IPS-15b (cell line): Measurements from ENCODE around the gene ARHGEF16.

Experiments used
- H3K27me3 ChIP-seq: one replicate; pipeline ENCODE4 v1.6.1; 2013; ENCODE audit warnings: low read length; ENCODE audit not compliant: control insufficient read depth, insufficient read depth
- H3K36me3 ChIP-seq: one replicate; pipeline ENCODE4 v1.6.1; 2013; ENCODE audit warnings: low read length; ENCODE audit not compliant: control insufficient read depth, insufficient read depth
- H3K4me1 ChIP-seq: one replicate; pipeline ENCODE4 v1.6.1; 2013; ENCODE audit warnings: mild to moderate bottlenecking, low read length; ENCODE audit not compliant: control insufficient read depth, insufficient read depth
- H3K4me3 ChIP-seq: one replicate; pipeline ENCODE4 v1.5.1; 2013; ENCODE audit warnings: low read depth, low read length
- H3K9ac ChIP-seq: one replicate; pipeline ENCODE4 v1.6.1; 2013; ENCODE audit warnings: low read depth, mild to moderate bottlenecking, low read length
- H3K9me3 ChIP-seq: one replicate; pipeline ENCODE4 v1.6.1; 2013; ENCODE audit warnings: mild to moderate bottlenecking, low read length; ENCODE audit not compliant: control insufficient read depth, insufficient read depth

Gene ARHGEF16

GRCh38 chr1:3506943-3507342 lies 52.5 kb downstream of the ARHGEF16 start:
- Histone ChIP-seq H3K36me3 (no peaks in the 10 kb centered on the region), H3K9me3 (no peaks in the 10 kb centered on the region), H3K9ac (no peak overlapping the region), H3K4me1 (no peaks in the 10 kb centered on the region), H3K4me3 (no peak overlapping the region), H3K27me3 (no peaks in the 10 kb centered on the region)

GRCh38 chr1:3507636-3508275 lies 53.3 kb downstream of the ARHGEF16 start:
- Histone ChIP-seq H3K9me3 (no peaks in the 10 kb centered on the region), H3K9ac (no peak overlapping the region), H3K36me3 (no peaks in the 10 kb centered on the region), H3K4me1 (no peaks in the 10 kb centered on the region), H3K4me3 (no peak overlapping the region), H3K27me3 (no peaks in the 10 kb centered on the region)

DNA sequence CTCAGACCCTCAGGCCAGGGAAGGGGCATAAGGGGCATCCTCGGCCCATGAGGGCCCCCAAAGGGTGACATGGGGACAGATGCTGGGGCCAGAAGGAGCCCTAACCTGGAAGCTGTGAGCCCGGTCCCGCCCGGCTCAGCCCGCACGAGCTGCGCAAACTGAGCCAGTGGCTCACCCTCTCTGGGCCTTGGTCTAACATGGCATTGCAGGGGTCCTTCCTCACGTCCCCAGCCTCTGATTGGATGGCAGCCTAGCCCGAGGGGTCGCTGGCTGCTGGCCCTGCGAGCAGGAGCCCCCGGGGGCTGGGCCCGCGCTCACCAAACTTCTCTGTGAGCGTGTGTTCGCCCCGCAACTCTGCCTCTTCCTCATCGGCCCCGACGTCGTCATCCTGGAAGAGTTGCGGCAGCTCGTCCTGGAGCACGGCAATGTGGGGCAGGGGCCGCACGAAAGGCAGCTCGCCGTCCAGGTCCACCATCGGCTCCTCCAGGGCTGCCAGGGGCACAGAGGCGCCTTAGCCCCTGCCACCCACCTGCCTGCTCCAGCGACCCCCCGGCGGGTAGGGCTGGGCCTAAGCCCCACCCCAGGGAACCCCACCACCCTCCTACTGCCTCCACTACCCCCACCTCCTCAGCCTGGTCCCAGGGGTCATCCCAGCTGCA lies 54.4 kb downstream of the ARHGEF16 start:
- Histone ChIP-seq H3K27me3 (no peaks in the 10 kb centered on the region), H3K4me3 (no peak overlapping the region), H3K4me1 (no peaks in the 10 kb centered on the region), H3K9me3 (no peaks in the 10 kb centered on the region), H3K9ac (no peak overlapping the region), H3K36me3 (no peaks in the 10 kb centered on the region)

DNA sequence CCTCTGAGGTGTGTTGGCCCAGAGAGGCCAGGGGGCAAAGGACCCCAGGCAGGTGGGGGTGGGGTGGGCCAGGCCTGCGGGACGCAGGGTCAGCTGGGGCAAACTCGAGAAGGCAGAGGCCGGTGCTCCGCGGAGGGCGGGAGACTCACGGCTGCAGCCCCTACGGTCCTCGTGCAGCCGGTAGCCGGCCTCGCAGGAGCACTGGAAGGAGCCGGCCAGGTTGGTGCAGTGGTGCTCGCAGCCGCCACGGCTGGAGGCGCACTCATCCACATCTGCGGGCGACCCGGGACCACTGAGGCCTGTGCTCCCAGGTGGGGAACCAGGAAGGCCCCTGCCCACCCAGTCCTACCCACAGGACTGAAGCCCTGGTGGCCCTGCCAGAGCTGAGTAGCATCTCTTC lies 55.3 kb downstream of the ARHGEF16 start:
- H3K4me3 ChIP-seq: no peak overlapping the region
- H3K36me3 ChIP-seq: no peaks in the 10 kb centered on the region
- H3K9me3 ChIP-seq: no peaks in the 10 kb centered on the region
- no peaks in the 10 kb centered on the region for H3K27me3 ChIP-seq
- no peak overlapping the region for H3K9ac ChIP-seq
- H3K4me1 ChIP-seq: no peaks in the 10 kb centered on the region

DNA sequence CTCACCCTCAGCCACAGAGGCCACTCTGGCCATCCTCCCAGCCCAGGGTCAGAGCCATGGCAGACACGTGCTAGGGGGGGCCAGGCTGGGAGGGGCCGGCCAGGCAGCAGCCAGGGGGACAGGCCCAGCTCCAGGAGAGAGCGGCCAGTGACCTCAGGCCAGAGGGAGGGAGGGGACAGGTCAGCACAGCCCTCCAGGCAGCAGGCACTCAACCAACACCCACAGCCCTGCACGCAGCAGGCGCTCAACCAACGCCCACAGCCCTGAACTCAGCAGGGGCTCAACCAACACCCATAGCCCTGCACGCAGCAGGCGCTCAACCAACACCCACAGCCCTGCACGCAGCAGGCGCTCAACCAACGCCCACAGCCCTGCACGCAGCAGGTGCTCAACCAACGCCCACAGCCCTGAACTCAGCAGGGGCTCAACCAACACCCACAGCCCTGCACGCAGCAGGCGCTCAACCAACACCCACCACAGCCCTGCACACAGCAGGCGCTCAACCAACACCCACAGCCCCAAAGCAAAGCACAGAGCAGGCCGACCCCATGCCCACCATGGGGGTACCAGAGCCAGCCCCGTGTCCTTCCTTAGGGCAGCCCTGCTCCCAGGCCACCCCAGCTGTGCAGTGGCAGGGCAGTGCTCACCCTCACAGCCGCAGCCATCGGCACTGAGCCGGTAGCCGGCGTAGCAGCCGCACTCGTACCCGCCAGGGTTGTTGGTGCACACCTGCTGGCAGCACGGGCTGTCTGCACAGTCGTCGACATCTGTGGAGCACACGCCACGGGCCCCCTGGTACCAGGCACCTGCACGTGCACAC lies 55.9 kb downstream of the ARHGEF16 start:
- Histone ChIP-seq H3K4me3 (no peak overlapping the region), H3K27me3 (no peaks in the 10 kb centered on the region), H3K9me3 (no peaks in the 10 kb centered on the region), H3K9ac (no peak overlapping the region), H3K4me1 (no peaks in the 10 kb centered on the region), H3K36me3 (no peaks in the 10 kb centered on the region)

- Histone ChIP-seq H3K4me3 (no peak overlapping the region), H3K9ac (no peak overlapping the region), H3K36me3 (no peaks in the 10 kb centered on the region), H3K4me1 (no peaks in the 10 kb centered on the region), H3K9me3 (no peaks in the 10 kb centered on the region), H3K27me3 (no peaks in the 10 kb centered on the region)
Observed at GRCh38 chr1:3510956-3511250, 56.4 kb downstream of the ARHGEF16 start.

DNA sequence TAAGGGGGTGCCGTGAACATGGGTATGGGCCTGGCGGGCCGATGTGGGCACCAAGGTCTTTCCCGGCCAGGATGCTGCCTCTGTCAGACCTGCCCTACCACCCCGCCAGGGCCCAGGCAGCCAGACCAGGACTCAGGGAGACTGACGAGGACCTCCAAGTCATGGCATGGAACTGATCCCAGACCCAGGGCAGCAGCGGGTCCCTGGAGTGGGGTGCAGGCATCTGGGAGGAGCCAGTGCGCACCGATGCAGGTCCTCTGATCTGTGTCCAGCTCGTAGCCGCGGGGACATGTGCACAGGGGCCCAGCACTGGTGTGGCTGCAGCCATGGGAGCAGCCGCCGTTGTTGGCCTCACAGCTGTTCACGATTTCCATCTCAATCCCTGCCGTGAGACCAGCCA lies 56.8 kb downstream of the ARHGEF16 start:
- no peak overlapping the region for H3K4me3 ChIP-seq
- no peaks in the 10 kb centered on the region for H3K27me3 ChIP-seq
- H3K9ac ChIP-seq: no peak overlapping the region
- no peaks in the 10 kb centered on the region for H3K9me3 ChIP-seq
- H3K4me1 ChIP-seq: no peaks in the 10 kb centered on the region
- no peaks in the 10 kb centered on the region for H3K36me3 ChIP-seq

- Histone ChIP-seq H3K9ac (no peak overlapping the region), H3K36me3 (no peaks in the 10 kb centered on the region), H3K27me3 (no peaks in the 10 kb centered on the region), H3K4me1 (no peaks in the 10 kb centered on the region), H3K9me3 (no peaks in the 10 kb centered on the region), H3K4me3 (no peak overlapping the region)
Observed at GRCh38 chr1:3511856-3512255, 57.4 kb downstream of the ARHGEF16 start.

- H3K27me3 ChIP-seq: no peaks in the 10 kb centered on the region
- no peaks in the 10 kb centered on the region for H3K36me3 ChIP-seq
- H3K4me1 ChIP-seq: no peaks in the 10 kb centered on the region
- no peaks in the 10 kb centered on the region for H3K9me3 ChIP-seq
- H3K4me3 ChIP-seq: no peak overlapping the region
- no peak overlapping the region for H3K9ac ChIP-seq
Observed at GRCh38 chr1:3514404-3514803, 59.9 kb downstream of the ARHGEF16 start.

DNA sequence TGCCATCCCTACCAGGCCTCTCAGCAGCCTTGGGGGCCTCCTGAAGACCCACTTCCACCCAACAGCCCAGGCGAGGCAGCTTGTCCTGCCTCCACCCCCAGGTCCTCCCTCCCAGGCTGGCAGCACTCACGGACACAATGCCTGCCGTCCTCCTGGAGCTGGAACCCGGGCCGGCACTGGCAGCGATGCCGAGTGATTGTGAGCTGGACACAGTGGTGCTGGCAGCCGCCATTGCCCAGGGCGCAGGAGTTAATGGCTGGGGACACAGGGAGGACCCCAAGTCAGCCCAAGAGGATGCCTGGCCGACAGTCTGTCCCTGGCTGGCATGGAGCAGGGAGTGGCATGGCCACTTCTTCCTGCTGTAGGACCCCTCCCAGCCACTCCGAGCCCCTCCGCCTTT lies 60.8 kb downstream of the ARHGEF16 start:
- Histone ChIP-seq H3K9ac (no peak overlapping the region), H3K36me3 (no peaks in the 10 kb centered on the region), H3K27me3 (no peaks in the 10 kb centered on the region), H3K4me3 (no peak overlapping the region), H3K9me3 (no peaks in the 10 kb centered on the region), H3K4me1 (no peaks in the 10 kb centered on the region)

GRCh38 chr1:3515774-3516480 lies 61.5 kb downstream of the ARHGEF16 start:
- no peaks in the 10 kb centered on the region for H3K36me3 ChIP-seq
- no peaks in the 10 kb centered on the region for H3K4me1 ChIP-seq
- no peaks in the 10 kb centered on the region for H3K27me3 ChIP-seq
- no peak overlapping the region for H3K9ac ChIP-seq
- H3K9me3 ChIP-seq: no peaks in the 10 kb centered on the region
- no peak overlapping the region for H3K4me3 ChIP-seq
